Brain microvascular endothelial cell (primary cell): Measurements from ENCODE around the gene UBE2J2.

Experiments used
- DNase-seq: peaks from one replicate; pipeline ENCODE4 v3.0.0-alpha.2; 2020
- H3K27ac ChIP-seq: fragments of 250-450 bp; sonication (Bioruptor Pico); 2 replicates; pipeline ENCODE4 v1.5.1; 2020; ENCODE audit warnings: mild to moderate bottlenecking, moderate library complexity
- H3K27me3 ChIP-seq: fragments of 250-450 bp; sonication (Bioruptor Pico); replicated peaks from 2 replicates; pipeline ENCODE4 v1.5.1; 2020; ENCODE audit warnings: mild to moderate bottlenecking
- H3K36me3 ChIP-seq: fragments of 250-450 bp; sonication (Bioruptor Pico); replicated peaks from 2 replicates; pipeline ENCODE4 v1.5.1; 2020; ENCODE audit warnings: mild to moderate bottlenecking
- H3K4me3 ChIP-seq: 2 replicates; pipeline ENCODE4 v1.5.1; 2011; ENCODE audit warnings: low read depth, mild to moderate bottlenecking, control low read depth, low read length, moderate library complexity
- CTCF ChIP-seq: IDR thresholded peaks from 2 replicates; pipeline ENCODE4 v1.5.1; 2011; ENCODE audit warnings: low read depth, mild to moderate bottlenecking, moderate library complexity, low read length, control low read depth, inconsistent platforms; ENCODE audit errors: missing control alignments
- in situ Hi-C: cut with HindIII; loops from 2 replicates; pipeline ENCODE4 v1.10.0; 2017; ENCODE audit warnings: low sequenced_read_pairs, low pct_ligation_motif_present

Gene UBE2J2

DNA sequence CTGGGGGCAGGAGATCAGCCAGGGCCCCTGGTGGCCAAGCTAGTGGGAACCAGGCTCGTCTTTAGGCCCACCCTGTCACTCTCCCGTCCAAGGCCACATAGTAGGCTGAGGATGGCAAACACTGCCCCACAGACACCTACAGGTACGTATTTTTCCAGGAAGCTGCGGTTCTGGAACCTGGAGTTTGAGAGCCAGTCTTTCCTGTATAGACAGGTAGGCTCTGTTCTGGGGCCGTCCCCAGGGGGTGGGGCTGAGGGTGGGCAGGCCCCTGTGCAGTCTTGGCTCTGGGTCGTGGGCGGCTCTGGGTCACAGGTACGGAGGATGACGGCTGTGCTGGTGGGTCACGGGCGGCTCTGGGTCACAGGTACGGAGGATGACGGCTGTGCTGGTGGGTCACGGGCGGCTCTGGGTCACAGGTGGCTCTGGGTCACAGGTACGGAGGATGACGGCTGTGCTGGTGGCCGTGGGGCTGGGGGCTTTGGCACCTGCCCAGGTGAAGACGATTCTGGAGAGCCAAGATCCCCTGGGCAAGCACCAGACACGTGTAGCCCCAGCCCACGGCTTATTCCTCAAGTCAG is 36.9 kb upstream of the UBE2J2 start:
- in situ Hi-C loops = no loop called here
- H3K36me3 ChIP-seq = peaks cover 52% of the 10 kb centered on the region
- TF ChIP-seq CTCF = peak; percentile 1
- H3K4me3 ChIP-seq = no peak overlapping the region
- no peaks in the 10 kb centered on the region for H3K27me3 ChIP-seq
- no peak overlapping the region for H3K27ac ChIP-seq
- DNase-seq = no peak

DNA sequence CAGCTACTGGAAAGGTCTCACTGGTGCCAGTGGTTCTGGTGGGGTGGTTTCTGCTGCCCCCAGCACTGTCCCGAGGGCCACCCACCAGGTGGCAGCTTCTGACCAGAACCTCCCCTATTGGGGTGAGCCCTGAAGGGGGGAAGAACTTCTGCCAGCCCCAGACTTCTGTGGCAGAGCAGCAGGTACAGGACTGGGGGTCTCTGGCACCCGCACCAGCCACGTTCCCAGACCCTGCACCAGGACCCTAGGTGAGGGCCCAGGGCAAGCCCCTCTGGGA is 36.4 kb upstream of the UBE2J2 start:
- no peak for DNase-seq
- Histone ChIP-seq H3K27ac (no peak overlapping the region), H3K36me3 (peaks cover 51% of the 10 kb centered on the region), H3K27me3 (no peaks in the 10 kb centered on the region), H3K4me3 (no peak overlapping the region)
- TF ChIP-seq CTCF = peak; percentile 5
- in situ Hi-C loops = no loop called here

DNA sequence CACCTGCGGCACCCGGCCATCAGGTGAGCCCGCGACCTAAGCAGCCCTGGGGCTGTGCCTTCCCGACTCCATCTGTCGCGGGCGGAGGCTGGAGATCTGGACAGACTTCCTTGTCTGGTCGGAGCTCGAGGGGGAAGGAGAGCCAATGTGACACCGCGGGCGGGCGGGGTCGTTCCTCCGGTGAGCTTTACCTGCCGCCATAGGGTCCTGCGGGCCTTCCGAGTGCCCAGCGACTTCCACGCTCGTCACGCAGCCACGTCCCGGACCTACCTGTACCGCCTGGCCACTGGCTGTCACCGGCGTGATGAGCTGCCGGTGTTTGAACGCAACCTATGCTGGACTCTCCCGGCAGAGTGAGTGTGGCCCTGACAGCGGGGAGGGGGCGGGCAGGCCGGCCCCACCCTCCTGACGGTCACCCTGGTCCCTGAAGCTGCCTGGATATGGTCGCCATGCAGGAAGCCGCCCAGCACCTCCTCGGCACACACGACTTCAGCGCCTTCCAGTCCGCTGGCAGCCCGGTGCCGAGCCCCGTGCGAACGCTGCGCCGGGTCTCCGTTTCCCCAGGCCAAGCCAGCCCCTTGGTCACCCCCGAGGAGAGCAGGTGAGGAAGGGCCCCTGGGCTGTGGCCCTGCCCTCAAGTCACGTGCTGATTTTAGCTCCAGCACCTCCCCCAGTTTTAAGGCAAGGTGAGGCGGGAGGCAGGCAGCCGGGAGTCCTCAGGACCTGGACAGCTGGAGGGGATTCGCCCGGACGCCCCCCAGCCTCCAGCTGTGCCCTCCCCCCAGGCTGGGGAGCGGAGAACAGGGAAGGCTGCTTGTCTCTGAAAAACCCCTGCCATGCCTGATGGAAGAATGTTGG is 35.8 kb upstream of the UBE2J2 start:
- in situ Hi-C loops = no loop called here
- Histone ChIP-seq H3K36me3 (peaks cover 46% of the 10 kb centered on the region), H3K4me3 (peak overlapping the region; percentile 66), H3K27me3 (no peaks in the 10 kb centered on the region), H3K27ac (no peak overlapping the region)
- DNase-seq = no peak
- no peak for TF ChIP-seq CTCF

DNA sequence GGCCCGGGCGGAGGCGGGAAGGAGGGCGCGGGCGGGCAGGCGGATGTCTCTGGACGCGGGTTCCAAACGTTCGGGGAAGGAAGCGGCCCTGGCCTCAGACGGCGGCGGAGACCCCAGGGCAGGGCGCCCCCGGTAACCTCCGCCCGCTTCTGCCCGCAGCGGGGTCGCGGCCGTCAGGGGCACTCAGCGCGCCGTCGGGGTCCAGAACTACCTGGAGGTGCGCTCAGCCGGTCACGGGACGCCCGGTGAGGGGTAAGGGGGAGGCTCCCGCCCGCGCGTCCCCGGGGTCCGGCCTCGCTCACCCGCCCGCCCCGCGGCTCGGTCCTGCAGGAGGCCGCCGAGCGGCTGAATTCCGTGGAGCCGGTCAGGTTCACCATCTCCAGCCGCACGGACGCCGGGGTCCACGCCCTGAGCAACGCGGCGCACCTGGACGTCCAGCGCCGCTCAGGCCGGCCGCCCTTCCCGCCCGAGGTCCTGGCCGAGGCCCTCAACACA is 35.1 kb upstream of the UBE2J2 start:
- DNase-seq = no peak
- H3K27me3 ChIP-seq = no peaks in the 10 kb centered on the region
- H3K27ac ChIP-seq = peak overlapping the region; percentile 67
- peaks cover 39% of the 10 kb centered on the region for H3K36me3 ChIP-seq
- in situ Hi-C loops = no loop called here
- H3K4me3 ChIP-seq = peak overlapping the region; percentile 66
- TF ChIP-seq CTCF = no peak

DNA sequence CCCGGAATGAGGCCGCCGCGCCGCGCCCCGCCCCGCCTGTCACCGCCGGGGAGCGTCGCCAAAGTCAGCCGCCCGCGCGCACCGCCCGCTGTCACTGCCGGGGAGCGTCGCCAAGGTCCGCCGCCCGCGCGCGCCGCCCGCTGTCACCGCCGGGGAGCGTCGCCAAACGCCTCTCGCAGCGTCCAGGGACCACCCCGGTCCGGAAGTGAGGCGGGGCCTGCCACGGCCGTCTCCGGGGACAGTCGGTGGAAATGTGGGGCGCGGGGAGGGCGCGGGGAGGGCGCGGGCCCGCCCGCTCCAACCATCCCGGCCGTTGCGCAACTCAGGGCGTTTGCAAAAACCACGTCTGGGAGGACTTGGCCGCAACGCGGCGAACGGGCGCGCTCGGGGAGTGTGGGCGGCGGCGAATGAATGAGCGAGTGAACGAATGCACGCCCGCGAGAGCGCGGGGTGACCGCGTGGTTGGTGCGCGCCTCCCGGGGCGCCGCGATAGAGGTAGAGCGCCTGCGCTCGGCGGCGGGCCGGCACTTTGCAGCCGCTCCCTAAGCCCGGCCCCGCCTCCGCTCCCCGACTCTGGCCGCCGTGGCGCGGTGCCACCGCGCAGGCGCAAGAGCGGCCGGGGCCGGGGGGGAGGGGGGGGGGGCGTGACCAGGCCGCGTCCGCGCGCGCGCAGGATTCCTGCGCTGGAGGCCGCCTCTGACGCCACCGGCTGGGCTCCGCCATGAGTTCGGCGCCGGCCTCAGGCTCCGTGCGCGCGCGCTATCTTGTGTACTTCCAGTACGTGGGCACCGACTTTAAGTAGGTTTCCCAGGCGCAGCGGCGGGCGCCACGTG is 34.5 kb upstream of the UBE2J2 start, which contains the start of the genes ACAP3 and PUSL1:
ACAP3 (minus strand) TSS at position 8 of the 833 bp plus-strand sequence. CDS start 115 bp downstream, outside the sequence.
PUSL1 (plus strand) TSS at position 675 of the 833 bp plus-strand sequence; CDS start at position 722, 47 bp downstream.
- Histone ChIP-seq H3K36me3 (peaks cover 32% of the 10 kb centered on the region), H3K27me3 (no peaks in the 10 kb centered on the region), H3K4me3 (peak within 1 kb of the TSS; percentile 68), H3K27ac (peak within 1 kb of the TSS; percentile 72)
- in situ Hi-C loops = no loop called here
- peak; percentile 82 for DNase-seq
- TF ChIP-seq CTCF = no peak
